Testis (tissue), 2 donors: ENCODE results near the gene MXD3.

Source experiments
- POLR2A ChIP-seq: fragments of 450-650 bp; IDR thresholded peaks from one replicate; pipeline ENCODE4 v1.6.1; 2017; ENCODE audit warnings: antibody characterized with exemption, mild to moderate bottlenecking, moderate library complexity
- TF ChIP-seq, protein P1 (sequence below), 3 experiments: fragments of 450-650 bp in 2 of 3; fragments of 200-600 bp in 1 of 3; sonication (generic) in 1 of 3; IDR thresholded peaks; one replicate each; pipeline ENCODE4 v1.5.1; 2016 to 2019; ENCODE audit warnings: antibody characterized with exemption in 3 of 3, mild to moderate bottlenecking in 2 of 3, moderate library complexity in 1 of 3

DNA sequence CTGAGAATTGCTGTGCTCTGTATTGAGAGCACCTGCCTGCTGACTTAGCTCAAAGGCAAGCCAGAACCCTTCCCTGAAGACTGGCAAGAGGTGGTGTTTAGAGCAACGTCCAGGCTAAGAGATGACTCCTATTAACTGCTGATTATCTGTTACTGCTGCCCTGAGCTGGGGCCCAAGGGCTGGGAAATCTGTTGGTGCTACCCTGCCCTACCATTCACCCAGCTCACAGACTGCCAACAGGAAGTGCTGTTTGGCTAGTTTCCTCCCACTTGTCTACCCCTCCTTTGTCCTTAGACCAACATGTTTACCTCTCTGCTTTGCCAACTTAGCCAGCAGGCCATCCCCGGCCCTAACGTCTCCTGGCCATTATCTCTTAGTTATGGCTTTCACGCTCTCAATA, 15.1 kb downstream of the MXD3 start:
- TF ChIP-seq, protein P1, sequence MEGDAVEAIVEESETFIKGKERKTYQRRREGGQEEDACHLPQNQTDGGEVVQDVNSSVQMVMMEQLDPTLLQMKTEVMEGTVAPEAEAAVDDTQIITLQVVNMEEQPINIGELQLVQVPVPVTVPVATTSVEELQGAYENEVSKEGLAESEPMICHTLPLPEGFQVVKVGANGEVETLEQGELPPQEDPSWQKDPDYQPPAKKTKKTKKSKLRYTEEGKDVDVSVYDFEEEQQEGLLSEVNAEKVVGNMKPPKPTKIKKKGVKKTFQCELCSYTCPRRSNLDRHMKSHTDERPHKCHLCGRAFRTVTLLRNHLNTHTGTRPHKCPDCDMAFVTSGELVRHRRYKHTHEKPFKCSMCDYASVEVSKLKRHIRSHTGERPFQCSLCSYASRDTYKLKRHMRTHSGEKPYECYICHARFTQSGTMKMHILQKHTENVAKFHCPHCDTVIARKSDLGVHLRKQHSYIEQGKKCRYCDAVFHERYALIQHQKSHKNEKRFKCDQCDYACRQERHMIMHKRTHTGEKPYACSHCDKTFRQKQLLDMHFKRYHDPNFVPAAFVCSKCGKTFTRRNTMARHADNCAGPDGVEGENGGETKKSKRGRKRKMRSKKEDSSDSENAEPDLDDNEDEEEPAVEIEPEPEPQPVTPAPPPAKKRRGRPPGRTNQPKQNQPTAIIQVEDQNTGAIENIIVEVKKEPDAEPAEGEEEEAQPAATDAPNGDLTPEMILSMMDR (IDR thresholded peaks at IDR 0.05), result no peak
- no peak for TF ChIP-seq POLR2A
